Measurements from ENCODE around the gene SIRT5. TPM values are rescaled to one million over a fixed set of nuclear protein-coding genes. Genes with fewer than 3 reads are reported as not detected.

The SIRT5 gene
- polyA plus RNA-seq, 3 donors: 3.3 to 5.0 (median 3.4) TPM

DNA sequence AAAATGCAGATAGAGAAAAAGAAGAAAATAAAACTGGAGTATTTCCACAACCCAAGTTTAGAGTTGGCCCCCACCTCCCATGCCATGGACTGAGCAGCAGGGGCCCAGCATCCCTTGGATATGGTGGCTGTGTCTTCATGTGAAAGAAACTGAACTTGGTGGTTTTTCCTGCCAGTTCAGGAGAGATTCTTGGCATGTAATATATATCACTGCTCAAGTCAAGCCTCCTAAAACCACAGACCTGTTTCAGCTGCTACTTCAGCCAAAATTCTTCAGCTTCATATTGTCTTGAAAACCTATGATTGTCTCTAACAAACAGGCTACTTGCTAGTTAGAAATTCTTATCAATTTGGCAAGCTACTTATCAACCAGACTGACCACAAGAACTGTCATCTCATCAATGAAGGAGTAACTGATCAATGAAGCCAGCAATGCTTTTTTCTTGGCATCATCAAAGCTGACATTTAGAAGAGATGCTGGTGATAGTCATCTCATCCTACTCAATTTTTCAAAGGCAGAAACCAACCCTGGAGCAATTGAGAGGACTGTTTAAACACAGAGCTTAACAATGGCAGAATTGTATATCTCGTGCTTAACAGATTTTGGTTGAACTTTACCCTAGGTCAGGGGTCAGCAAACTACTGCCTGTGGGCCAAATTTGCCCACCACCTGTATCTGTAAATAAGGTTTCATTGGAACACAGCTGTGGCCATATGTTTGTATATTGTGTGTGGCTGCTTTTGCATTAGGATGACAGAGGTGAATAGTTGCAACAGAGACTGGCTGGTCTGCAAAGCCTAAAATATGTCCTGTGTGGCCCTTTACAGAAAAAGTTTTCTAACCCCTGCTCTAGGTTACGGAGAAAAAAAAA is 30.4 kb downstream of the SIRT5 start:
- Mint-ChIP-seq H3K4me3 (no peak overlapping the region), H3K36me3 (peaks cover 33 to 36% of the 10 kb centered on the region in 2 donors)
- H4K20me1 ChIP-seq (ENCODE audit: insufficient read depth, low read length): no peaks in the 10 kb centered on the region

DNA sequence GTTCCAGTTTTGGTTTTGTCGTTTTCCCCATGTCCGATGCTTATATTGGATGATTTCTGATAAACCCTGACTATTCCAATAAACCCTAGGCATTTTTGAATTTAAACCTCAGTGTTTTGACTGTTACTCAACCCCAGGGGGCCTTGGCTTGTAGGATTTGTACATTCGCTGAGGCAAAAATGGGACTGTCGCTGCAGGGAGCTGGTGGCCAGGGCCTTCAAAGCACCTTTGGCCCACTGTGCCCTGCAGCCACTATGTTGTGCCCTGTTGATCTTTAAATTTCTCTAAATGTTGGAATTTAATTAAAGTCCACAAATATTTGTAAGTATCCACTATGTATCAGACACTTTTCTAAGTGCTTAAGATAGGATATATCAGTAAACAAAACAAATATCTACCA is 31.2 kb downstream of the SIRT5 start:
- H3K36me3 ChIP-seq (replicated peaks in 1 of 2; ENCODE audit: control insufficient read depth in 1 of 2, insufficient read depth in 2 of 2, low read length in 2 of 2): peaks cover 16 to 31% of the 10 kb centered on the region in 2 donors
- H3K4me1 ChIP-seq (ENCODE audit: control insufficient read depth in 1 of 2, insufficient read depth in 2 of 2, low read length in 2 of 2): peaks cover 0 to 4% of the 10 kb centered on the region in 2 donors
- 100% methylated on average over 2 of the region's 4 CpGs for WGBS (ENCODE audit: insufficient coverage)
- H3K4me2 ChIP-seq (replicated peaks; ENCODE audit: extremely low read depth, low read length, poor library complexity, severe bottlenecking): no peak overlapping the region
- no peak for DNase-seq
- peaks cover 6% of the 10 kb centered on the region for H3K4me1 Mint-ChIP-seq
- intact Hi-C loops (cut with micrococcal nuclease): no loop called here
- no peak overlapping the region for H3K4me3 Mint-ChIP-seq
- no peak overlapping the region for H3K4me3 ChIP-seq (replicated peaks in 1 of 3; ENCODE audit: low read depth in 2 of 3, low read length in 3 of 3)
- H3K79me2 ChIP-seq (ENCODE audit: insufficient read depth, low read length): no peaks in the 10 kb centered on the region
- H3K9ac ChIP-seq (ENCODE audit: insufficient read depth, low read length, poor library complexity, severe bottlenecking): no peak overlapping the region
- no peak overlapping the region for H3K27ac Mint-ChIP-seq
- H4K20me1 ChIP-seq (ENCODE audit: insufficient read depth, low read length): no peaks in the 10 kb centered on the region
- TF ChIP-seq, protein P1, sequence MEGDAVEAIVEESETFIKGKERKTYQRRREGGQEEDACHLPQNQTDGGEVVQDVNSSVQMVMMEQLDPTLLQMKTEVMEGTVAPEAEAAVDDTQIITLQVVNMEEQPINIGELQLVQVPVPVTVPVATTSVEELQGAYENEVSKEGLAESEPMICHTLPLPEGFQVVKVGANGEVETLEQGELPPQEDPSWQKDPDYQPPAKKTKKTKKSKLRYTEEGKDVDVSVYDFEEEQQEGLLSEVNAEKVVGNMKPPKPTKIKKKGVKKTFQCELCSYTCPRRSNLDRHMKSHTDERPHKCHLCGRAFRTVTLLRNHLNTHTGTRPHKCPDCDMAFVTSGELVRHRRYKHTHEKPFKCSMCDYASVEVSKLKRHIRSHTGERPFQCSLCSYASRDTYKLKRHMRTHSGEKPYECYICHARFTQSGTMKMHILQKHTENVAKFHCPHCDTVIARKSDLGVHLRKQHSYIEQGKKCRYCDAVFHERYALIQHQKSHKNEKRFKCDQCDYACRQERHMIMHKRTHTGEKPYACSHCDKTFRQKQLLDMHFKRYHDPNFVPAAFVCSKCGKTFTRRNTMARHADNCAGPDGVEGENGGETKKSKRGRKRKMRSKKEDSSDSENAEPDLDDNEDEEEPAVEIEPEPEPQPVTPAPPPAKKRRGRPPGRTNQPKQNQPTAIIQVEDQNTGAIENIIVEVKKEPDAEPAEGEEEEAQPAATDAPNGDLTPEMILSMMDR (IDR thresholded peaks at IDR 0.05): no peak
- no peaks in the 10 kb centered on the region for H3K9me3 Mint-ChIP-seq
- H3K27me3 Mint-ChIP-seq (ENCODE audit: low read depth in 3 of 3): no peaks in the 10 kb centered on the region
- no peaks in the 10 kb centered on the region for H3K9me3 ChIP-seq (replicated peaks in 1 of 2; ENCODE audit: control insufficient read depth in 1 of 2, insufficient read depth in 1 of 2, low read length in 2 of 2)
- no peak overlapping the region for H2AFZ ChIP-seq (ENCODE audit: insufficient read depth, low read depth, low read length, poor library complexity, severe bottlenecking)
- H3K27ac ChIP-seq (ENCODE audit: low read depth in 1 of 2, low read length in 2 of 2): no peak overlapping the region
- peaks cover 30 to 34% of the 10 kb centered on the region in 2 donors for H3K36me3 Mint-ChIP-seq
- no peaks in the 10 kb centered on the region for H3K27me3 ChIP-seq (ENCODE audit: control insufficient read depth in 2 of 2, insufficient read depth in 2 of 2, low read length in 2 of 2)

More for the DNA sequence above, 30.4 kb downstream of the SIRT5 start:
- intact Hi-C loops (cut with micrococcal nuclease): no loop called here
- Histone ChIP-seq H3K9ac (ENCODE audit: insufficient read depth, low read length, poor library complexity, severe bottlenecking) (no peak overlapping the region), H3K9me3 (replicated peaks in 1 of 2; ENCODE audit: control insufficient read depth in 1 of 2, insufficient read depth in 1 of 2, low read length in 2 of 2) (no peaks in the 10 kb centered on the region), H3K79me2 (ENCODE audit: insufficient read depth, low read length) (no peaks in the 10 kb centered on the region), H3K4me1 (ENCODE audit: control insufficient read depth in 1 of 2, insufficient read depth in 2 of 2, low read length in 2 of 2) (no peaks in the 10 kb centered on the region), H3K36me3 (replicated peaks in 1 of 2; ENCODE audit: control insufficient read depth in 1 of 2, insufficient read depth in 2 of 2, low read length in 2 of 2) (peaks cover 16 to 33% of the 10 kb centered on the region in 2 donors), H3K4me3 (replicated peaks in 1 of 3; ENCODE audit: low read depth in 2 of 3, low read length in 3 of 3) (no peak overlapping the region), H3K27me3 (ENCODE audit: control insufficient read depth in 2 of 2, insufficient read depth in 2 of 2, low read length in 2 of 2) (no peaks in the 10 kb centered on the region), H3K27ac (ENCODE audit: low read depth in 1 of 2, low read length in 2 of 2) (no peak overlapping the region), H2AFZ (ENCODE audit: insufficient read depth, low read depth, low read length, poor library complexity, severe bottlenecking) (no peak overlapping the region), H3K4me2 (replicated peaks; ENCODE audit: extremely low read depth, low read length, poor library complexity, severe bottlenecking) (no peak overlapping the region)
- TF ChIP-seq, protein P1 (IDR thresholded peaks at IDR 0.05): no peak
- no peaks in the 10 kb centered on the region for H3K27me3 Mint-ChIP-seq (ENCODE audit: low read depth in 3 of 3)
- H3K4me1 Mint-ChIP-seq: peaks cover 3% of the 10 kb centered on the region
- no peak overlapping the region for H3K27ac Mint-ChIP-seq
- 100% methylated on average over 1 of the region's 2 CpGs for WGBS (ENCODE audit: insufficient coverage)
- H3K9me3 Mint-ChIP-seq: no peaks in the 10 kb centered on the region
- DNase-seq: no peak
